Spinal cord (tissue), 10 donors: ENCODE results near the gene NRG3. TPM values are rescaled to one million over a fixed set of nuclear protein-coding genes. Genes with fewer than 3 reads are reported as not detected.

ENCODE experiments used
- DNase-seq, 6 donors: peaks; one replicate each; pipeline versions ENCODE4 v3.0.0 to v3.0.0-alpha.2; 2013 to 2015; ENCODE audit warnings: low spot score in 6 of 6, low read depth in 4 of 6
- H3K27ac ChIP-seq: one replicate; pipeline ENCODE4 v1.5.1; 2013; ENCODE audit warnings: low read depth, low read length, control low read depth
- H3K27me3 ChIP-seq: one replicate; pipeline ENCODE4 v1.6.1; 2013; ENCODE audit warnings: low read length; ENCODE audit not compliant: control insufficient read depth, insufficient read depth
- H3K36me3 ChIP-seq: one replicate; pipeline ENCODE4 v1.6.1; 2013; ENCODE audit warnings: low read length; ENCODE audit not compliant: control insufficient read depth, insufficient read depth
- H3K4me1 ChIP-seq: one replicate; pipeline ENCODE4 v1.6.1; 2013; ENCODE audit warnings: low read length; ENCODE audit not compliant: control insufficient read depth, insufficient read depth
- H3K4me3 ChIP-seq: one replicate; pipeline ENCODE4 v1.5.1; 2013; ENCODE audit warnings: low read depth, low read length, control low read depth
- H3K9me3 ChIP-seq: one replicate; pipeline ENCODE4 v1.6.1; 2013; ENCODE audit warnings: low read length; ENCODE audit not compliant: control insufficient read depth, insufficient read depth
- WGBS: methylation state at CpG from one replicate; pipeline ENCODE4 v1.1.5; 2013; ENCODE audit warnings: missing lambda C conversion rate; ENCODE audit not compliant: insufficient coverage; 5-methylcytosine and 5-hydroxymethylcytosine counted together
- polyA plus RNA-seq, 2 donors: library from polyadenylated mRNA; unstranded; fragments of 120-200 nt; gene quantifications; one replicate each; pipeline ENCODE4 v1.2.1, GENCODE V29; 2013; ENCODE audit not compliant: insufficient read length in 2 of 2
- total RNA-seq, 2 donors: library from RNA; depleted of rRNA in 1 of 2; stranded (reverse); fragments of 120-200 nt in 1 of 2; fragments of >200 nt in 1 of 2; gene quantifications; one replicate each; pipeline versions ENCODE4 v1.2.3 to v1.2.4, GENCODE V29; 2013 to 2014
- donor health status: healthy.

Gene NRG3
- total and polyA plus RNA-seq, 4 donors, result 10.2 to 53.9 (median 33.6) TPM

DNA sequence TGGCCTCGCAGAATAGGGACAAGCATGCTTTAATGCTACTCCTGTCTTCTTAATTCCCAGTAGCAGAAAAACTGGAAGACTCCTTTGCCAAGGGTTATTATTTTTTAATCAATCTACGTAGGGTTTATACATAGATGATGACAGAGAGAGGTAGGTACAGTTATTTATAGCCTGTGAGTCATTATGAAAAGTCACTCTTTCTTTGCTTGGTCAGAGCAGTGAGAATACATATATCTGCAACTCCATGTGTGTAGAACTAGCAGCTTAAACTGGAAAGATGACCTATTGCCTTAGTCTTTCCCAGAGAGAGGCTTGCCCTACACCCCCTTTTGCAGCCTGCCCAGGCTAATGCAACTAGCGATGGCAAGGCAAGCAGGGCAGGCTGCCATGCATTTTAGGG lies 1050.6 kb downstream of the NRG3 start:
- Histone ChIP-seq H3K27ac (no peak overlapping the region), H3K27me3 (no peaks in the 10 kb centered on the region), H3K4me1 (no peaks in the 10 kb centered on the region), H3K4me3 (no peak overlapping the region), H3K36me3 (no peaks in the 10 kb centered on the region), H3K9me3 (no peaks in the 10 kb centered on the region)
- no peak for DNase-seq
- no CpG with 5 or more reads among the region's 3 CpGs for WGBS

DNA sequence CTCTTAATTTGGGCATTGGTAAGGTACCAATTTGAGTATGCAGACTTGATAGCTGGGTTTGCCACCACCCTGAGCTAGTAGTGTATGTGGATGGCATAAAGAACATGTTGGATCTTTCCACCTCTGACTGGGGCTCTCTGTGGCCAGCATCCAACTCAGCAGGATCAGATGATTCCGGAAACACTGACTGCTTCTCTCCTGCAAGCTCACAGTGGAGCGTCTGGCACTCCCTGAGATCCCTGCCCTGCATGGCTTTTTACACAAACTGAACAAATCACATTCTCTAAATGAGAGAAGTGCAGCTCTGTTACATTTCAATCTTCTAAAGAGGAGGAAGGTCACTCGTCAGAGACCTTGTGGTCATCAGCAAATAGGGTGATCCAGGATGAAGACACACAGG lies 1057.5 kb downstream of the NRG3 start:
- DNase-seq, result peak in 2 of 6 donors; percentile 10 to 51
- Histone ChIP-seq H3K9me3 (no peaks in the 10 kb centered on the region), H3K27ac (no peak overlapping the region), H3K27me3 (no peaks in the 10 kb centered on the region), H3K4me3 (no peak overlapping the region), H3K36me3 (no peaks in the 10 kb centered on the region), H3K4me1 (no peaks in the 10 kb centered on the region)
- 86% methylated on average over 2 of the region's 3 CpGs for WGBS

DNA sequence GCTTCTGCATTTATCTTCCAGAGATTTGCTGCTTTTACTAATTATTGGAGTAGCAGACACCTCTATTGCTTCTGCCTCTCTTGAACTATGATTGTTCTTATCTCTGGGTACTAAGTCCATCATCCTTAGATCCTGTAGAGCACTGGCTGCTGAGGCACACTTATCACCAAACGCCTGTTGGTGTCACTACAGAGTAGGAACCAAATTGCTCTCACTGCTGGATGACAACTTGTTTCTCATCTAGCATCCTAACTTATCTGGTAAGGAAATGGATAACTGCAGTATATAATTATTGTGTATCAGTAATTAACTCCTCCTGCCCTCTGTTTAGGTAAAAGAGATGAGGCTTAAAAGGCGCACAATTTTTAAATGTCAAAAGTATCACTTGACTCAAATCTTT lies 1059.4 kb downstream of the NRG3 start:
- WGBS, result 100% methylated on average over 1 of the region's 2 CpGs
- no peak for DNase-seq
- H3K9me3 ChIP-seq, result no peaks in the 10 kb centered on the region
- no peak overlapping the region for H3K4me3 ChIP-seq
- no peaks in the 10 kb centered on the region for H3K36me3 ChIP-seq
- no peaks in the 10 kb centered on the region for H3K27me3 ChIP-seq
- H3K27ac ChIP-seq, result no peak overlapping the region
- H3K4me1 ChIP-seq, result no peaks in the 10 kb centered on the region

DNA sequence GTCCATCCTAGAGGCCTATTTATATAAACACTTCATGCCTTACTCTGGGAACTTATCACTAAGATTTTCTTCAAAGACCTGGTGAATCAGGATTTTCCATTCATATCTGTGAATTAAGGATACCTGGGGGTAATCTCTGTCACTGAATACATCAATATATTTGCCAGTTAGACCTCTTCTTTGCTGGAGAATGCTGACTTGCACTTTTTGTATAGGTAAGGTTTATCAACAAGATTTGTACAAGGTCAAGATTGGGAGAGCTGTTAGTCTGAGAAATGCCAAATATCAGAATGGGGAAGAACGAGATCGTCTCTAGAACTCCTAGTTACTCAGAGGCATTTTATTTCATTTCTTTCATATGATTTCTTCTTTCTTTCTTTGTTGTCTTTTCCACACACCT lies 1060.0 kb downstream of the NRG3 start:
- Histone ChIP-seq H3K27me3 (no peaks in the 10 kb centered on the region), H3K4me3 (no peak overlapping the region), H3K27ac (no peak overlapping the region), H3K4me1 (no peaks in the 10 kb centered on the region), H3K36me3 (no peaks in the 10 kb centered on the region), H3K9me3 (no peaks in the 10 kb centered on the region)
- WGBS, result no CpG with 5 or more reads among the region's 2 CpGs
- DNase-seq, result no peak

DNA sequence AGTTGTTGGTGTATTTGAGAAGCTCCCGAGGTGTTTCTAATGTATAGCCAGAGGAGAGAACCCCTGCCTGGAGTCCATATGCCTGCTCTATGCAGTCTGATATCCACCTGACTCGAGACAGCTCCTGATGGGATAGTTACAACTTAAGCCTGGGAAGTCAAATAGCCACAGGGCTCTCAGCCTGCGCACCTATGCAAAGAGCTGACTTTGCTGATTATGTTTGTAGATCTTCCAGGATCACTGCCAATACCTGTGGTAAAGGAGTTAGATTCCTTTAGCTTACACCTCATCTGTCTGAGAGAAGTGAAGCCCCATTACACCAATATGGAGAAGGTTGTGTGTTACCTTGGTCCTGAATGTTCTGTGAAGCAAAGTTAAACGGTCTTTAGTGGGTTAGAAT lies 1063.3 kb downstream of the NRG3 start:
- Histone ChIP-seq H3K36me3 (no peaks in the 10 kb centered on the region), H3K4me3 (no peak overlapping the region), H3K9me3 (no peaks in the 10 kb centered on the region), H3K4me1 (no peaks in the 10 kb centered on the region), H3K27ac (no peak overlapping the region), H3K27me3 (no peaks in the 10 kb centered on the region)
- 80% methylated on average over 3 of the region's 4 CpGs for WGBS
- DNase-seq, result no peak

DNA sequence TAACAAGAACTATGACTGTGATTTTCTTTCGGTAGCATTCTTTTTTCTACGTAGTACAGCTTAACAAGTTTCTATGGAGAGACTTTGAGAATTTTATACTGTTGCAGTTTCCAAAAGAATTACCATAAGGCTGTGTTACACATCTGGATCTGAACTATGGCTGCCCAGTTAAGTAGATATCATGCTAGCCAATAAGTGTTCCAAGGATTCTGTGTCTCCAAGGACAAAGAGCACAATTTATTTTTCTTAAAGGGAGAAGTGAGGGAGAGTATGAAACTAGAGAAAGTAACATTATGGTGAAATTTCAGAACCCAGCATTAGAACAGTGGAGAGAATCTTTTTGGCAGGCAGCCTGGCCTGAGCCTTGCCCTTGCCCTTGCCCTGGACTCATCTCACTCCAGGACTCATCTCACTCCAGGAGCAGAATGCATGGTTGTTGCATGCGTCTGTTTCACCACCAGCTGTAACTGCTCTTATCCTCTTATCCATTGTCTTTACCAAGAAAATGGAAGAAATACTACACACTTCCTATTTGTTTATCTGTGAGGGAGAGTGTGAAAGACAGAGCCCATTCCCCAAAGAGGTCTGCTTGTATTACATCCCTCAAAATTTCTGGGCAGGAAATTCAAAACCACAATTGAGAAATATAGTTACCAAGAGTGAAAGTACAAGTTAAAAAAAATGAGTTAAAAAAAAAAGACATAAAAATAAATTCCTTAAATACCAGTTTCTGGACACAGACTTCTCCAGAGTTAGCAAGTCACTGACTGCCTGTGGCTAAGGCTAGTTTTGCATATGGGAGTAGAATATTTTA lies 1067.5 kb downstream of the NRG3 start:
- Histone ChIP-seq H3K4me1 (no peaks in the 10 kb centered on the region), H3K9me3 (peaks cover 2% of the 10 kb centered on the region), H3K4me3 (no peak overlapping the region), H3K27ac (no peak overlapping the region), H3K27me3 (no peaks in the 10 kb centered on the region), H3K36me3 (no peaks in the 10 kb centered on the region)
- peak in 1 of 6 donors; percentile 8 for DNase-seq
- WGBS, result no CpG with 5 or more reads among the region's 3 CpGs

DNA sequence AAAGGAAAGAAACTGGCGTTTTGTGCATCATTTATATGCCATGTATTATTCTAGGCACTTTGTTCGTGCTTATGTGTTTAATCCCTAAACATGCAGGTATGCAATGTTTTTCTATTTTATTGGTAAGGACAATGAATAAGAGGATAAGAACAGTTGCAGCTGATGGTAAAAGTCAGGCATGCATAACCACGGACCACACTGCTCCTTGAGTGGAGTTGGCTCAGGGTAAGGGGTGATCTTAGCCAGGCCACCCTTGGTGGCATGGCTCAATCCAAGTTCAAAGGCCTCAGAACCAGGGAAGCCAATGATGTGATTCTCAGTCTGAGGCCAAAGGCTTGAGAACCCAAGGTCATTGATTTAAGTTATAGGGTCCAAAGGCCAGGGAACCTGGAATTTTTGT lies 1068.1 kb downstream of the NRG3 start:
- WGBS, result 78% methylated on average over 1 of the region's 3 CpGs
- no peaks in the 10 kb centered on the region for H3K4me1 ChIP-seq
- no peak for DNase-seq
- no peak overlapping the region for H3K4me3 ChIP-seq
- H3K9me3 ChIP-seq, result peaks cover 2% of the 10 kb centered on the region
- no peaks in the 10 kb centered on the region for H3K27me3 ChIP-seq
- H3K27ac ChIP-seq, result no peak overlapping the region
- no peaks in the 10 kb centered on the region for H3K36me3 ChIP-seq

DNA sequence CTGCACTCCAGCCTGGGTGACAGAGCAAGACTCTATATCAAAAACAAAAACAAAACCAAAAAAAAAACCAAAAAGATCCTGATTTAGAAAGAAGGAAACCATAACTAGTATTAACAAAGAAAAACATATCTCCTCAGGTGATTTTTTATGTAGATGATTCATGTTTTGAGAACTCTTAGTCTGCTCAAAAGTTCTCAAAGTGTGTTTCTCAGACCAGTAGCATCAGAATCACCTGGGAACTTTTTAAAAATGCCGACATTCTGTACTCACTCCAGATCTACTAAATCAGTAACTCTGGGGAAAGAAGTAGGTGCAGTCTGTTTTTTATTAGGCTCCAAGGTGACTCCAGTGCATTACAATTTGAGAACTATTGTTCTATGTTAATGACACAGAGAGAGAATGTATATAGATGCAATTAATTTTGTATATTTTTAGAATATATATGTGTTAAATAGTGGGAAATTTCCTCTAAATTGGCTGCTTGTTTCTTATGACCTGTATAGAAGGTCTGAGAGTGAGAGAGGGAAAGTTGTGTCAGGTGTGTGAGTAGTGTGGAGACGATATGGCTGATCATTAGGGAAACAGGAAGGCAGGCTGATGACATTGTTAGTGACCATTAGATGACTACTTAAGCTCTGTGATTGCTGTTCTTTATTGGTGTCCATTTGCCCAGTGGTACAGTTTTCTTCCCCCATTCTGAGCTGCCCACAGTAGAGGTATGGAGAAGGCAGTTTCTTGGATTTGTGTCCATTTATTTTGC lies 1075.0 kb downstream of the NRG3 start:
- H3K36me3 ChIP-seq, result no peaks in the 10 kb centered on the region
- 67% methylated on average over 1 of the region's 2 CpGs for WGBS
- H3K4me1 ChIP-seq, result no peaks in the 10 kb centered on the region
- no peaks in the 10 kb centered on the region for H3K27me3 ChIP-seq
- no peak overlapping the region for H3K4me3 ChIP-seq
- no peak for DNase-seq
- no peak overlapping the region for H3K27ac ChIP-seq
- H3K9me3 ChIP-seq, result peaks cover 5% of the 10 kb centered on the region

DNA sequence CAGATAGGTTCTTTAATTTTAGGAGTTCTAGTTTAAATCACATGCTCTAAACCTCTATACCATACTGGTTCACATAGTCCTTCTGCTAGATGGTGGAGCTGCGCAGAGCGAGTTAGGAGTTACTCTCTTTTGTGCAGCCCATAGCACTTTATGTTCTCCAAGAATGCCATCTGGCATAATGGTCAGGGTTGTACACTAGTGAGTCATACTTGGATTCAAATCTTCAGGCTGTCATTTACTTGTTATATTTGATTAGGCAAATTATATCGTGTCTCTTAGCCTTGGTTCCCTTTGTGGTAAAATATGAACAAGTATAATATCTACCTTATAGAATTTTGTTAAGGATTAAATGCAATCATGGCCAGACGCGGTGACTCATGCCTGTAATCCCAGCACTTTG lies 1078.3 kb downstream of the NRG3 start:
- H3K4me3 ChIP-seq, result no peak overlapping the region
- H3K9me3 ChIP-seq, result peaks cover 3% of the 10 kb centered on the region
- H3K36me3 ChIP-seq, result no peaks in the 10 kb centered on the region
- DNase-seq, result no peak
- no peaks in the 10 kb centered on the region for H3K27me3 ChIP-seq
- H3K4me1 ChIP-seq, result no peaks in the 10 kb centered on the region
- H3K27ac ChIP-seq, result no peak overlapping the region
- WGBS, result no CpG with 5 or more reads among the region's 5 CpGs

DNA sequence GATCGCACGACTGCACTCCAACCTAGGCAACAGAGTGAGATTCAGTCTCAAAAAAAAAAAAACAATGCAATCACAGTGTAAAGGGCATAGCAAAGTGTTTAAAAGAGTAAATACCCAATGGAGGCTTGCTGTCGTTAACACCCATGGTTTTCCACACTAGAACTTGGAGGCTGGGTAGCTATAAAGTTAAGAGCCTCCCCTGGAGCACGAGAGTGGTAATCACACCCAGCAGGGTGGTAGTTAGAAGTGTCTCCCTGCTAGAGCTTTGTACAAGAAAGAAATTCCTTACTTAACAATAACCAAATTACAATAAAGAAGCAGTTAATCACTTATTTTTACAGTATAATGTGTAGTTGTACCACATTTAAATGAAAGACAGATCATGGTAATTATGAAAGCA lies 1078.9 kb downstream of the NRG3 start:
- no peak overlapping the region for H3K4me3 ChIP-seq
- H3K27me3 ChIP-seq, result no peaks in the 10 kb centered on the region
- H3K36me3 ChIP-seq, result no peaks in the 10 kb centered on the region
- WGBS, result 60% methylated on average over 1 of the region's 4 CpGs
- no peak overlapping the region for H3K27ac ChIP-seq
- peaks cover 1% of the 10 kb centered on the region for H3K9me3 ChIP-seq
- no peak for DNase-seq
- H3K4me1 ChIP-seq, result no peaks in the 10 kb centered on the region
